H9 (cell line): ENCODE data around the gene PDE4DIP. TPM values are rescaled to one million over a fixed set of nuclear protein-coding genes. Genes with fewer than 3 reads are reported as not detected.
"Not testable (repeated sequence)": the region's sequence is repeated elsewhere in the genome, so short reads cannot be mapped to it uniquely, and the experiment has no call there.

Experiments
- DNase-seq: peaks from one replicate; pipeline ENCODE4 v3.0.0-alpha.2; 2017
- H2AFZ ChIP-seq: one replicate; pipeline ENCODE4 v1.6.1; 2013; ENCODE audit warnings: mild to moderate bottlenecking, low read length, control low read depth, moderate library complexity
- H2AK5ac ChIP-seq: 2 replicates; pipeline ENCODE4 v1.6.1; 2013; ENCODE audit warnings: low read length, control low read depth, mixed read lengths; ENCODE audit not compliant: insufficient read length
- H2BK120ac ChIP-seq: one replicate; pipeline ENCODE4 v1.6.1; 2013; ENCODE audit warnings: low read depth, mild to moderate bottlenecking, low read length, control low read depth, inconsistent platforms; ENCODE audit not compliant: poor library complexity, severe bottlenecking
- H2BK12ac ChIP-seq: 2 replicates; pipeline ENCODE4 v1.6.1; 2013; ENCODE audit warnings: low read length, control low read depth, mixed read lengths, low read depth; ENCODE audit not compliant: insufficient read length
- H2BK15ac ChIP-seq: 2 replicates; pipeline ENCODE4 v1.6.1; 2013; ENCODE audit warnings: low read depth, low read length, control low read depth
- H2BK20ac ChIP-seq: one replicate; pipeline ENCODE4 v1.6.1; 2013; ENCODE audit warnings: low read depth, mild to moderate bottlenecking, low read length, control low read depth, inconsistent platforms; ENCODE audit not compliant: poor library complexity, severe bottlenecking
- H2BK5ac ChIP-seq: 2 replicates; pipeline ENCODE4 v1.6.1; 2013; ENCODE audit warnings: low read length, control low read depth, mixed read lengths; ENCODE audit not compliant: insufficient read length
- H3K14ac ChIP-seq: 2 replicates; pipeline ENCODE4 v1.6.1; 2013; ENCODE audit warnings: low read length, control low read depth; ENCODE audit not compliant: insufficient read depth
- H3K18ac ChIP-seq: 2 replicates; pipeline ENCODE4 v1.6.1; 2013; ENCODE audit warnings: low read depth, mild to moderate bottlenecking, mixed read lengths, low read length, control low read depth; ENCODE audit not compliant: insufficient read length
- H3K23ac ChIP-seq: 2 replicates; pipeline ENCODE4 v1.6.1; 2013; ENCODE audit warnings: low read length, control low read depth, mixed read lengths, low read depth; ENCODE audit not compliant: insufficient read length
- H3K23me2 ChIP-seq: 2 replicates; pipeline ENCODE4 v1.6.1; 2013; ENCODE audit warnings: low read depth, mild to moderate bottlenecking, mixed read lengths, low read length, control low read depth; ENCODE audit not compliant: insufficient read length, poor library complexity, severe bottlenecking
- H3K27ac ChIP-seq: 2 replicates; pipeline ENCODE4 v1.5.1; 2013; ENCODE audit warnings: low read length, control low read depth, mixed read lengths, low read depth; ENCODE audit not compliant: insufficient read length
- H3K27me3 ChIP-seq: 2 replicates; pipeline ENCODE4 v1.6.1; 2013; ENCODE audit warnings: low read length, control low read depth, inconsistent platforms; ENCODE audit not compliant: insufficient read depth
- H3K4ac ChIP-seq: 2 replicates; pipeline ENCODE4 v1.6.1; 2013; ENCODE audit warnings: low read depth, mild to moderate bottlenecking, control low read depth, inconsistent platforms, low read length, moderate library complexity
- H3K4me1 ChIP-seq: 2 replicates; pipeline ENCODE4 v1.6.1; 2013; ENCODE audit warnings: low read length, control low read depth, inconsistent platforms; ENCODE audit not compliant: insufficient read depth
- H3K4me2 ChIP-seq: 2 replicates; pipeline ENCODE4 v1.6.1; 2013; ENCODE audit warnings: low read length, control low read depth, mixed read lengths; ENCODE audit not compliant: insufficient read length, insufficient read depth
- H3K56ac ChIP-seq: 2 replicates; pipeline ENCODE4 v1.6.1; 2013; ENCODE audit warnings: low read depth, mild to moderate bottlenecking, mixed read lengths, low read length, control low read depth; ENCODE audit not compliant: insufficient read length
- H3K79me1 ChIP-seq: 2 replicates; pipeline ENCODE4 v1.6.1; 2013; ENCODE audit warnings: low read depth, mild to moderate bottlenecking, moderate library complexity, low read length, control low read depth, inconsistent platforms; ENCODE audit not compliant: insufficient read depth, poor library complexity, severe bottlenecking
- H3K79me2 ChIP-seq: 2 replicates; pipeline ENCODE4 v1.6.1; 2013; ENCODE audit warnings: low read length, control low read depth, inconsistent platforms; ENCODE audit not compliant: insufficient read depth
- H3K9ac ChIP-seq: 2 replicates; pipeline ENCODE4 v1.6.1; 2013; ENCODE audit warnings: low read length, control low read depth, mixed read lengths; ENCODE audit not compliant: insufficient read length; ENCODE audit errors: extremely low read depth
- H3K9me3 ChIP-seq: one replicate; pipeline ENCODE4 v1.6.1; 2013; ENCODE audit warnings: low read depth, low read length, inconsistent platforms; ENCODE audit not compliant: control insufficient read depth
- H3T11ph ChIP-seq: one replicate; pipeline ENCODE4 v1.6.1; 2013; ENCODE audit warnings: mild to moderate bottlenecking, low read length, control low read depth, inconsistent platforms
- H4K20me1 ChIP-seq: one replicate; pipeline ENCODE4 v1.6.1; 2013; ENCODE audit not compliant: control insufficient read depth, insufficient read length, insufficient read depth
- H4K5ac ChIP-seq: 2 replicates; pipeline ENCODE4 v1.6.1; 2013; ENCODE audit warnings: low read depth, mild to moderate bottlenecking, mixed read lengths, low read length, control low read depth; ENCODE audit not compliant: insufficient read length
- H4K8ac ChIP-seq: replicated peaks from 2 replicates; pipeline ENCODE4 v1.6.1; 2013; ENCODE audit warnings: low read length, control low read depth, mixed read lengths, low read depth; ENCODE audit not compliant: insufficient read length
- H4K91ac ChIP-seq: 2 replicates; pipeline ENCODE4 v1.6.1; 2013; ENCODE audit warnings: low read depth, mild to moderate bottlenecking, moderate library complexity, mixed read lengths, low read length, control low read depth; ENCODE audit not compliant: insufficient read length
- H3K27ac Mint-ChIP-seq, 3 experiments: 2 replicates in 2 of 3; 3 replicates in 1 of 3; pipeline ENCODE4 v1.8.0; 2020 to 2021; ENCODE audit warnings: mixed read lengths in 3 of 3, mild to moderate bottlenecking in 1 of 3, moderate library complexity in 1 of 3
- H3K27me3 Mint-ChIP-seq: 2 replicates; pipeline ENCODE4 v1.8.0; 2021; ENCODE audit warnings: low read depth, mild to moderate bottlenecking, moderate library complexity, mixed read lengths
- H3K36me3 Mint-ChIP-seq, 3 experiments: 2 replicates in 2 of 3; 3 replicates in 1 of 3; pipeline ENCODE4 v1.8.0; 2020 to 2021; ENCODE audit warnings: low read depth in 3 of 3, mixed read lengths in 3 of 3; ENCODE audit not compliant: insufficient read depth in 1 of 3
- H3K4me1 Mint-ChIP-seq, 2 experiments: 2 replicates each; pipeline ENCODE4 v1.8.0; 2020; ENCODE audit warnings: mixed read lengths in 2 of 2
- H3K4me3 Mint-ChIP-seq, 2 experiments: 2 replicates in 1 of 2; 3 replicates in 1 of 2; pipeline ENCODE4 v1.8.0; 2020 to 2021; ENCODE audit warnings: mild to moderate bottlenecking in 2 of 2, mixed read lengths in 2 of 2, moderate library complexity in 1 of 2
- H3K9me3 Mint-ChIP-seq, 2 experiments: 2 replicates in 1 of 2; 3 replicates in 1 of 2; pipeline ENCODE4 v1.8.0; 2020; ENCODE audit warnings: mild to moderate bottlenecking in 2 of 2, mixed read lengths in 2 of 2, moderate library complexity in 1 of 2
- WGBS: extraction: QIAGEN DNeasy Blood & Tissue Kit; methylation state at CpG from one replicate; pipeline ENCODE4 v1.1.7; 2013; ENCODE audit warnings: missing lambda C conversion rate, low lambda C conversion rate, mixed read lengths; ENCODE audit not compliant: insufficient read length; ENCODE audit errors: extremely low coverage; 5-methylcytosine and 5-hydroxymethylcytosine counted together
- total RNA-seq: library from RNA; stranded (reverse); gene quantifications from 2 replicates; pipeline ENCODE4 v1.2.1, GENCODE V29; 2021

The PDE4DIP gene
- total RNA-seq, 1 experiment from 2014 or later: 15.7 TPM

GRCh38 chr1:148958343-148958742, 114.1 kb downstream of the PDE4DIP start:
- H3K79me2 ChIP-seq, H3K4ac ChIP-seq, H3K27ac Mint-ChIP-seq, H3K27ac ChIP-seq, H3K79me1 ChIP-seq, H2BK20ac ChIP-seq, H4K20me1 ChIP-seq, H2BK5ac ChIP-seq, H4K91ac ChIP-seq, H3K27me3 ChIP-seq, H3K23ac ChIP-seq, H3K9ac ChIP-seq, H2BK120ac ChIP-seq, H3K36me3 Mint-ChIP-seq, H2AFZ ChIP-seq, H3K9me3 ChIP-seq, H4K8ac ChIP-seq, H3K18ac ChIP-seq, H3K56ac ChIP-seq, DNase-seq, H3K14ac ChIP-seq, H2BK12ac ChIP-seq, H4K5ac ChIP-seq, H3K23me2 ChIP-seq, H3K27me3 Mint-ChIP-seq, H3T11ph ChIP-seq, H3K9me3 Mint-ChIP-seq, H2BK15ac ChIP-seq, H2AK5ac ChIP-seq, H3K4me1 ChIP-seq, H3K4me1 Mint-ChIP-seq, H3K4me2 ChIP-seq: not testable (repeated sequence)
- 0 out of 5 replicates have a peak overlapping the region, but pooled peaks of 1 of the 2 experiments have one; percentile 38 for H3K4me3 Mint-ChIP-seq

GRCh38 chr1:148960212-148961000, 116.2 kb downstream of the PDE4DIP start:
- H3K4me3 Mint-ChIP-seq, H3K36me3 Mint-ChIP-seq, H3K23me2 ChIP-seq, H3T11ph ChIP-seq, H2AFZ ChIP-seq, H2BK5ac ChIP-seq, H3K9me3 Mint-ChIP-seq, H3K4ac ChIP-seq, H3K9me3 ChIP-seq, H3K9ac ChIP-seq, DNase-seq, H3K4me2 ChIP-seq, H2BK15ac ChIP-seq, H2AK5ac ChIP-seq, H3K56ac ChIP-seq, H3K23ac ChIP-seq, H2BK12ac ChIP-seq, H3K4me1 Mint-ChIP-seq, H3K27ac ChIP-seq, H3K27me3 ChIP-seq, H3K27ac Mint-ChIP-seq, H4K5ac ChIP-seq, H4K8ac ChIP-seq, H2BK20ac ChIP-seq, H4K20me1 ChIP-seq, H3K4me1 ChIP-seq, H3K14ac ChIP-seq, H3K27me3 Mint-ChIP-seq, H3K79me1 ChIP-seq, H4K91ac ChIP-seq, H3K18ac ChIP-seq, H2BK120ac ChIP-seq, H3K79me2 ChIP-seq: not testable (repeated sequence)
- WGBS: no CpG with 5 or more reads among the region's 4 CpGs
